Muscle of leg (tissue), 11 donors: Measurements from ENCODE around the gene PLCB1. TPM values are rescaled to one million over a fixed set of nuclear protein-coding genes. Genes with fewer than 3 reads are reported as not detected.
"Not testable (repeated sequence)": the region's sequence is repeated elsewhere in the genome, so short reads cannot be mapped to it uniquely, and the experiment has no call there.

Experiments used
- DNase-seq: peaks from one replicate; pipeline ENCODE4 v3.0.0; 2013
- H3K27ac ChIP-seq: one replicate; pipeline ENCODE4 v1.5.1; 2013; ENCODE audit warnings: mild to moderate bottlenecking, low read length, control low read depth
- H3K27me3 ChIP-seq: one replicate; pipeline ENCODE4 v1.6.1; 2013; ENCODE audit warnings: low read length; ENCODE audit not compliant: control insufficient read depth, insufficient read depth
- H3K36me3 ChIP-seq: one replicate; pipeline ENCODE4 v1.6.1; 2013; ENCODE audit warnings: low read length; ENCODE audit not compliant: control insufficient read depth, insufficient read depth
- H3K4me1 ChIP-seq: one replicate; pipeline ENCODE4 v1.6.1; 2013; ENCODE audit warnings: low read length; ENCODE audit not compliant: control insufficient read depth, insufficient read depth
- H3K4me3 ChIP-seq: one replicate; pipeline ENCODE4 v1.5.1; 2013; ENCODE audit warnings: low read length, control low read depth
- H3K9me3 ChIP-seq: replicated peaks from 2 replicates; pipeline ENCODE4 v1.6.1; 2013; ENCODE audit warnings: low read depth, low read length; ENCODE audit not compliant: control insufficient read depth
- WGBS: methylation state at CpG from one replicate; pipeline ENCODE4 v1.1.5; 2013; ENCODE audit warnings: missing lambda C conversion rate; ENCODE audit not compliant: insufficient coverage; 5-methylcytosine and 5-hydroxymethylcytosine counted together
- polyA plus RNA-seq, 8 donors: library from polyadenylated mRNA; unstranded; fragments of 120-200 nt; gene quantifications; one replicate each; pipeline versions ENCODE4 v1.2.1 to v1.2.3, GENCODE V29; 2013; ENCODE audit warnings: inconsistent platforms in 1 of 8, low replicate concordance in 1 of 8; ENCODE audit not compliant: insufficient read length in 8 of 8, insufficient read depth in 1 of 8
- total RNA-seq: library from RNA; stranded (reverse); fragments of 120-200 nt; gene quantifications from one replicate; pipeline ENCODE4 v1.2.4, GENCODE V29; 2013

PLCB1 gene
- total and polyA plus RNA-seq, 9 donors: 6.8 to 14.3 (median 9.0) TPM

GRCh38 chr20:8369311-8369710 is 237.2 kb downstream of the PLCB1 start:
- no peaks in the 10 kb centered on the region for H3K27me3 ChIP-seq
- no CpG with 5 or more reads among the region's 2 CpGs for WGBS
- no peaks in the 10 kb centered on the region for H3K4me1 ChIP-seq
- H3K27ac ChIP-seq: no peak overlapping the region
- H3K4me3 ChIP-seq: no peak overlapping the region
- no peaks in the 10 kb centered on the region for H3K9me3 ChIP-seq
- no peaks in the 10 kb centered on the region for H3K36me3 ChIP-seq
- DNase-seq: no peak

DNA sequence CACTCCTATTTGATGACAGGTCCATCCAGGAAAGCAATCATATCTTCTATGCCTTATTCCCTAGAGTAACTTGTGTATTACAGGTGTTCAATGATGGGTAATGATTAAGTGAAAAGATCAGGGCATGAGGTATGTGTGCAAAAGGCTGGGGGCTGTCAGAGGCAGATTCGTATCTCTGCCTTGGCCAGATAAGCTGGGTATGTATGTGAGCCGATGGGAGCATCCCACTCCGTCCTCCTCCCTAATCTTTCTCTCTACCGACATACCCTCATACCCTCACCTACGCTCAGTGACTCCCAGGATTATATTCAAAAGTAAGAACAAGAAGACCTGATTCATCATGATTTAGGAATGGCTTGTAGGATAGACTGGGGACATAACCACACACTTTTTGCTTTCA is 238.7 kb downstream of the PLCB1 start:
- WGBS: no CpG with 5 or more reads among the region's 5 CpGs
- H3K27ac ChIP-seq: no peak overlapping the region
- no peaks in the 10 kb centered on the region for H3K4me1 ChIP-seq
- H3K4me3 ChIP-seq: no peak overlapping the region
- H3K9me3 ChIP-seq: no peaks in the 10 kb centered on the region
- no peaks in the 10 kb centered on the region for H3K27me3 ChIP-seq
- DNase-seq: no peak
- H3K36me3 ChIP-seq: no peaks in the 10 kb centered on the region

- WGBS: 76% methylated on average over 3 of the region's 5 CpGs
- H3K27me3 ChIP-seq: no peaks in the 10 kb centered on the region
- DNase-seq: no peak
- H3K27ac ChIP-seq: no peak overlapping the region
- H3K4me3 ChIP-seq: no peak overlapping the region
- no peaks in the 10 kb centered on the region for H3K4me1 ChIP-seq
- H3K36me3 ChIP-seq: no peaks in the 10 kb centered on the region
- no peaks in the 10 kb centered on the region for H3K9me3 ChIP-seq
Observed at GRCh38 chr20:8372824-8373380, 240.8 kb downstream of the PLCB1 start.

DNA sequence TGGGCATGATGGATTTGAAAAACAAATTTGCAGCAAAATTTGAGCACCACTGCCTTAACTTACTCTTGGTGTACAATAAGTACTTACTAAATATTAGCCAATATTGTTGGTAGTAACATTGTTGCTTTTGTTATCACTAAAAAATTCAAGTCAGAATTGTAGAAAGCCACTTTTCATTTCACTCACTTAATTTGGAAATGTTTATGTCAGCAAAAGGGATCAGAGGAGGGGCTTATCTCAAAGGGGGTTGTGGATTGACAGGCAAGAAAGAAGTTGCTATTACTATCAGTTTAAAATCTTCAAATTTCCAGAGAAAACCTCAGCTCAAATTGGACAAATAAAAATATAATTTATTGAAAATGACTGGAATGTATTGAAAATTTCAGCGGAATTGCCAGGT is 241.5 kb downstream of the PLCB1 start:
- no peaks in the 10 kb centered on the region for H3K9me3 ChIP-seq
- H3K27ac ChIP-seq: no peak overlapping the region
- no CpG with 5 or more reads among the region's 1 CpG for WGBS
- no peak for DNase-seq
- no peaks in the 10 kb centered on the region for H3K36me3 ChIP-seq
- no peak overlapping the region for H3K4me3 ChIP-seq
- H3K4me1 ChIP-seq: no peaks in the 10 kb centered on the region
- H3K27me3 ChIP-seq: no peaks in the 10 kb centered on the region

DNA sequence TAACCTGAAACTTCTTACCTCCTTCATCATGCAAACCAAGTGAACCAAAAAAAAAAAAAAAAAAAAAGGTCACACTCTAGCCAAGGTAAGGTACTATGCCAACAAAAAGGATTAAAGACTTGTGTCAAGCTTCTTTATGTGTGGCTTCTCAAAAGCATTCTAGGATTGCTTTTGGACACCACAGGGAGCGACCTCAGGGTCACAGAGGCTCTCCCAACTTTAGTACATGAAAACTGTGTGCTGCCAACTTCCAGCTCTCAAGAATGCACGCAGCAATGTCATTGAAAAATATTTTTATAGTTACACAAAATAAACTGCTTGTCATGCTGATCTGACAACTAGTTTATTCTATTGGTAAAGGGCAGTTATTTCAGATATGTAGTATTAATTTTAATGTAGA is 243.8 kb downstream of the PLCB1 start:
- DNase-seq: no peak
- no CpG with 5 or more reads among the region's 2 CpGs for WGBS

DNA sequence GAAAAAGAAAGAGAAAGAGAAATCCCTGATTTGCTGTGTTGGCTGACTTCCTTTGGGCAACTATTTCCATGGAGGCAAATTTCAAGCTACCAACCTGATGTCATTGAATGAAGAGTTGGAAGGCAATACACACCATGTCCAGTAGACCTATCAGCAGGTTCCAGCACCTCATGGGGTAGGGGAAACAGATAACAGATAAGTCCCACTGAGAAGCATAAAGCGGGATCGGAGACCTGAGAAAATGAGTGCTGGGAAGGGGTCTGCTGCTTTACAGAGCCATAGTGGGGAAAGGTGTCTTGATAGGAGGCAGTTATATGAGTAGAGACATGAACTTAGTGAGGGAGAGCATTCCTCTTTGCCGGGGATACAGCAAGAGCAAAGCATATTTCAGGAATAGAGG is 244.9 kb downstream of the PLCB1 start:
- Histone ChIP-seq H3K27ac (no peak overlapping the region), H3K4me3 (no peak overlapping the region), H3K9me3 (no peaks in the 10 kb centered on the region), H3K36me3 (no peaks in the 10 kb centered on the region), H3K4me1 (no peaks in the 10 kb centered on the region), H3K27me3 (no peaks in the 10 kb centered on the region)
- no peak for DNase-seq
- 97% methylated on average over 3 of the region's 3 CpGs for WGBS

More for the DNA sequence above, 243.8 kb downstream of the PLCB1 start:
- Histone ChIP-seq H3K27me3 (no peaks in the 10 kb centered on the region), H3K27ac (no peak overlapping the region), H3K9me3 (no peaks in the 10 kb centered on the region), H3K4me3 (no peak overlapping the region), H3K4me1 (no peaks in the 10 kb centered on the region), H3K36me3 (no peaks in the 10 kb centered on the region)

- WGBS: no CpG with 5 or more reads among the region's 1 CpG
- not testable (repeated sequence) for DNase-seq, H3K4me1 ChIP-seq, H3K27ac ChIP-seq, H3K27me3 ChIP-seq, H3K9me3 ChIP-seq, H3K36me3 ChIP-seq, H3K4me3 ChIP-seq
Observed at GRCh38 chr20:8379125-8379524, 247.1 kb downstream of the PLCB1 start.

DNA sequence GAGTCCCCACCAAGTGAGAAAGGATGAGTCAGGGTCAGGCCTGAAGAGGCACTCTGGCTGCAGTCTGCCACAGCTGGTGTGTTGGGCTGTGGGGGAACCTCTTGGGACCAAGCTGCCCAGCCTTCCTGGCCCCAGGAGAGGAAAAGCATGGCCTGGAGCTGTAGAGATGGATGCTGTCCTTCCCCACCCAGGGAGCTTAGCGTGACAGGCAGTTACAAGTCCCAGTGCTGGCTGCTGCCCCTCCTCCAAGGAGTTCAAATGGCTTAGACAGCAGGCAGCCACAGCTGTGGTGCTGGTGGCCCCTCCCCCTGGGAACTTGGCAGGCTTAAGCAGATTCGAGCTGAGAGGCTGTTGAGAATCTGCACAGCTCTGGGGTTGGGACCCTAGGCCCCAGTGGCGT is 253.2 kb downstream of the PLCB1 start:
- no peaks in the 10 kb centered on the region for H3K36me3 ChIP-seq
- H3K4me3 ChIP-seq: no peak overlapping the region
- H3K4me1 ChIP-seq: no peaks in the 10 kb centered on the region
- WGBS: 25% methylated on average over 2 of the region's 3 CpGs
- no peaks in the 10 kb centered on the region for H3K9me3 ChIP-seq
- H3K27me3 ChIP-seq: no peaks in the 10 kb centered on the region
- peak; percentile 40 for DNase-seq
- H3K27ac ChIP-seq: no peak overlapping the region

DNA sequence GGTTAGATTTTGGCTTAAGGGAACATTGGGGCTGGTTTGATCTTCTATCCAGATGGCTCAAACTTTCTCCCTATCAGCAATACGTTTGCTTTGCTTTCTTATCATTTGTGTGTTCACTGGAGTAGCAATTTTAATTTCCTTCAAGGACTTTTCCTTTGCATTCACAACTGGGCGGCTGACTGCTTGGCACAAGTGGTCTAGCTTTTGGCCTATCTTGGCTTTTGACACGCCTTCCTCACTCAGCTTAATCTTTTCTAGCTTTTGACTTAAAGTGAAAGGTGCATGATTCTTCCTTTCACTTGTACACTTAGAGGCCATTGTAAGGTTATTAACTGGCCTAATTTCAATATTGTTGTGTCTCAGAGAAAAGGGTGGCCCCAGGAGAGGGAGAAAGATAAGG is 254.9 kb downstream of the PLCB1 start:
- H3K27me3 ChIP-seq: no peaks in the 10 kb centered on the region
- H3K4me1 ChIP-seq: no peaks in the 10 kb centered on the region
- H3K27ac ChIP-seq: no peak overlapping the region
- no CpG with 5 or more reads among the region's 3 CpGs for WGBS
- no peak for DNase-seq
- H3K36me3 ChIP-seq: no peaks in the 10 kb centered on the region
- no peak overlapping the region for H3K4me3 ChIP-seq
- no peaks in the 10 kb centered on the region for H3K9me3 ChIP-seq

GRCh38 chr20:8388141-8388540 is 256.1 kb downstream of the PLCB1 start:
- H3K4me1 ChIP-seq: no peaks in the 10 kb centered on the region

GRCh38 chr20:8388707-8389106 is 256.6 kb downstream of the PLCB1 start:
- H3K4me1 ChIP-seq: no peaks in the 10 kb centered on the region
- no peaks in the 10 kb centered on the region for H3K27me3 ChIP-seq
- no CpG with 5 or more reads among the region's 1 CpG for WGBS
- H3K36me3 ChIP-seq: no peaks in the 10 kb centered on the region
- H3K4me3 ChIP-seq: no peak overlapping the region
- no peak for DNase-seq
- no peak overlapping the region for H3K27ac ChIP-seq
- no peaks in the 10 kb centered on the region for H3K9me3 ChIP-seq

More at GRCh38 chr20:8388141-8388540, 256.1 kb downstream of the PLCB1 start:
- H3K9me3 ChIP-seq: no peaks in the 10 kb centered on the region
- H3K4me3 ChIP-seq: no peak overlapping the region
- DNase-seq: peak; percentile 54
- no peaks in the 10 kb centered on the region for H3K36me3 ChIP-seq
- no CpG with 5 or more reads among the region's 2 CpGs for WGBS
- no peaks in the 10 kb centered on the region for H3K27me3 ChIP-seq
- peak overlapping the region; percentile 20 for H3K27ac ChIP-seq
